Lower lobe of right lung (tissue), 2 donors: ENCODE results near the gene VASH1. TPM values are rescaled to one million over a fixed set of nuclear protein-coding genes. Genes with fewer than 3 reads are reported as not detected.

Experiments used
- ATAC-seq, 2 donors: fragments of 200-7000 bp; cut with Tn5 transposase; one replicate each; pipeline ENCODE4 v1.9.1; 2020 to 2022; ENCODE audit warnings: mild to moderate bottlenecking in 2 of 2, moderate library complexity in 2 of 2
- DNase-seq: peaks from one replicate; pipeline ENCODE4 v3.0.0-alpha.2; 2020
- H3K27ac ChIP-seq: fragments of 200-600 bp; one replicate; pipeline ENCODE4 v1.8.0; 2022
- H3K27me3 ChIP-seq: fragments of 200-600 bp; one replicate; pipeline ENCODE4 v1.8.0; 2022; ENCODE audit warnings: low read depth
- H3K36me3 ChIP-seq: fragments of 200-600 bp; one replicate; pipeline ENCODE4 v1.8.0; 2022; ENCODE audit warnings: mild to moderate bottlenecking
- H3K4me1 ChIP-seq: fragments of 200-600 bp; one replicate; pipeline ENCODE4 v1.8.0; 2022
- H3K4me3 ChIP-seq: fragments of 200-600 bp; one replicate; pipeline ENCODE4 v1.8.0; 2022; ENCODE audit warnings: mild to moderate bottlenecking
- H3K9me3 ChIP-seq: fragments of 200-600 bp; one replicate; pipeline ENCODE4 v1.8.0; 2022
- intact Hi-C: fragments of 100-400 bp; cut with DNase I; formaldehyde crosslinking; loops from one replicate; pipeline ENCODE4 v1.11.0; 2022
- total RNA-seq: library from RNA; stranded (reverse); fragmentation: NEBNext Ultra II Directional; extraction: Animal tissue kit (Norgen Biotek cat#: 25700); gene quantifications from one replicate; pipeline ENCODE4 v1.2.1, GENCODE V29; 2021
- TF ChIP-seq, protein P1 (sequence below): fragments of 200-600 bp; IDR thresholded peaks from one replicate; pipeline ENCODE4 v1.8.0; 2022; ENCODE audit warnings: antibody characterized with exemption, mild to moderate bottlenecking
- donor health status: DM: no; HTN: yes; CAD: no; lungs with severe emphysema.

Gene VASH1
- total RNA-seq, 1 donor from 2014 or later = 51.7 TPM

DNA sequence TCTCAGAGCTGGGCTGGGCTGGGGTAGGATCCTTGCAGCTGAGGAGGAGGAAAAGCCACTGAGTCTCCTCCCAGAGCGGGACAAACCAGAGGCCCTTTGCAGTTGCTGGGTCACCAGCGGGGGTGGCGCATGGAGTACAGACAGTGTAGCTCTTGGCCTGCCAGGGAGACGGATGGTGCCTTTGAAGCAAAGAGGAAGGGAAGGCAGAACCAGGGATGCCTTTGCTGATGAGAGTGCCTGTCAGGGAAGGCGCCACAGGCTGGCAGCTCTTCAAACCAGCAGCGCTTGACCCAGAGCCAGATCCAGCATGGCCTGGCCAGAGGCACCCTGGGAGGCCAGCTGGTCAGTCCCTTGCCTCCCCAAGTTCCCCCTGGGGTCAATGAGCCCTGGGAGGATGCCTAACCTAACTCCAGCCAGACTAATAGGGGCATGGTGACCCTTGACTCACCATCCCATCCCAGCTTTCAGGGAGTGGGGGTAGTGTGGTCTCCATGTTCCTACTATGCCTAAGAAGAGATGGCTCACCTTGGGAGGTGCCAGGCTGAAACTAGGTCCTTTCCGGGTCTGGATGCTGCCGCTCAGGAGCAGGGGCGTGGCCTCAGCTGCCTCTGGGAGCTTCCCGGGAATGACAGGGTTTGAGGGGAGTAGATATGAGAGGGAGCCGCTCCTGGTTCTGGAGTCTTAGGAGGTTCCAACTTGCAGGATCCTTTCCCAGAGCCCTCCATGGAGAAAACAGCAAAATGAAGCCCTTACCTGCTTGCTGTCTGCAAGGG, 19.8 kb downstream of the VASH1 start:
- ATAC-seq = no peak

DNA sequence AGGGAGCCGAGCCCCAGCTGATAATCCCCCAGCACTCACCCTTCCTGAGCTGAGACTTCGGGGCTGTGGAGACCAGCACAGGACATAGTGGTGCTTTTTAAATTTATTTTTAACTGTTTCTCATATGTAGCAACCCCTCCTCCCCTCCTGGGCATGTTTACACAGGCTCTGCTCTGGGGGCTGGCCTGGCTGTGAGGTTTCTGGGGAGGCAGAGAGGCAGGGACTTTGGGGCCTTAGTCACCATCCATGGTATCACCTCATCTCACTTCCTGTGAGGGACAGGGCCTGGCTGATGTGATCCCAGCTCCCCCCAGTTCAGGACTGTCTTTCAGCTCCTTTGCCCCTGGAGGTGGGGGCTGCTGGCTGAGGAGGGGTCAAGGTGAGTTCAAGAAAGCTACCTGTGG, 20.4 kb downstream of the VASH1 start:
- ATAC-seq = no peak
- Histone ChIP-seq H3K9me3 (no peaks in the 10 kb centered on the region), H3K27me3 (no peaks in the 10 kb centered on the region), H3K27ac (no peak overlapping the region), H3K36me3 (peaks cover 70% of the 10 kb centered on the region), H3K4me1 (peaks cover 51% of the 10 kb centered on the region), H3K4me3 (no peak overlapping the region)
- TF ChIP-seq, protein P1, sequence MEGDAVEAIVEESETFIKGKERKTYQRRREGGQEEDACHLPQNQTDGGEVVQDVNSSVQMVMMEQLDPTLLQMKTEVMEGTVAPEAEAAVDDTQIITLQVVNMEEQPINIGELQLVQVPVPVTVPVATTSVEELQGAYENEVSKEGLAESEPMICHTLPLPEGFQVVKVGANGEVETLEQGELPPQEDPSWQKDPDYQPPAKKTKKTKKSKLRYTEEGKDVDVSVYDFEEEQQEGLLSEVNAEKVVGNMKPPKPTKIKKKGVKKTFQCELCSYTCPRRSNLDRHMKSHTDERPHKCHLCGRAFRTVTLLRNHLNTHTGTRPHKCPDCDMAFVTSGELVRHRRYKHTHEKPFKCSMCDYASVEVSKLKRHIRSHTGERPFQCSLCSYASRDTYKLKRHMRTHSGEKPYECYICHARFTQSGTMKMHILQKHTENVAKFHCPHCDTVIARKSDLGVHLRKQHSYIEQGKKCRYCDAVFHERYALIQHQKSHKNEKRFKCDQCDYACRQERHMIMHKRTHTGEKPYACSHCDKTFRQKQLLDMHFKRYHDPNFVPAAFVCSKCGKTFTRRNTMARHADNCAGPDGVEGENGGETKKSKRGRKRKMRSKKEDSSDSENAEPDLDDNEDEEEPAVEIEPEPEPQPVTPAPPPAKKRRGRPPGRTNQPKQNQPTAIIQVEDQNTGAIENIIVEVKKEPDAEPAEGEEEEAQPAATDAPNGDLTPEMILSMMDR = no peak
- DNase-seq = no peak
- intact Hi-C loops = no loop called here

More for the DNA sequence above, 19.8 kb downstream of the VASH1 start:
- peaks cover 53% of the 10 kb centered on the region for H3K4me1 ChIP-seq
- no peaks in the 10 kb centered on the region for H3K9me3 ChIP-seq
- H3K4me3 ChIP-seq = no peak overlapping the region
- no peak overlapping the region for H3K27ac ChIP-seq
- DNase-seq = no peak
- intact Hi-C loops = no loop called here
- peaks cover 64% of the 10 kb centered on the region for H3K36me3 ChIP-seq
- no peaks in the 10 kb centered on the region for H3K27me3 ChIP-seq
- TF ChIP-seq, protein P1 = no peak

DNA sequence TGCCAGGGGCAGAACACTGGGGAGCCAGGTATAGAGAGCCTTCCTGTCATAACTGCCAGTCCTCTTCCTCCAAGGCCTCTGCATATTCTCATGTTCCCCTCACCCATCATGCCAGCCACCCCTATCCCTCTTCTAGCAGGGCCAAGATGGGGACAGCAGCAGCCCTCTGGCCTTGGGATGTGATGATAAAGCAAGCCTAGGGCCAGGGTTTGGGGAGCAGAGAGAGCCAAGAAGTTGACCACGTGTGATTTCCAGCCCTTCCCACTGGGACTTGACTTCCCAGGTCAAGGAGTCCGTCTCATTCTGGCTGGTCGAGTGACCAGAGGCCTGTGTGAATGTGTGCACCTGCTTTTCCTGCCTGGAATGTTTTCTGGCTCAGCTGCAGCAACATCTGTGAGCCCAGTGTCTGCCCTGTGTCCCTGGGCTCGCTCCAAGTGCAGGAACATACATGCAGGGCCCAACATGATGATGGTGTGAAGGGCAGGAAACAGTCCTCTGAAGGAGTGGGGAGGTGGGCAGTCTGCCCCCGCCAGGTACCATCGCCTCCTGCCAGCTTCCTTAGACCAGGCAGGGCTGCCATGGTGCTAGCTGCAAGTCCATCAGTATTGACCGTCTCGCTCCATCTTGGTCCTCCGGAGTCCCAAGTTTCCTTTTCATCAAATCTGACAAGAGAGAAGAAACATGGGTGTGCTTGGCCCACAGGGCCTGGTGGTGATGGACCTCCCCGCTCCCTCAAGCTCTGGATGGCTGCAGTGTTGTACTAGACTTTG, 21.0 kb downstream of the VASH1 start:
- TF ChIP-seq, protein P1 = no peak
- H3K27me3 ChIP-seq = no peaks in the 10 kb centered on the region
- no peak overlapping the region for H3K27ac ChIP-seq
- intact Hi-C loops = no loop called here
- H3K4me1 ChIP-seq = peaks cover 45% of the 10 kb centered on the region
- no peak for ATAC-seq
- no peak for DNase-seq
- H3K9me3 ChIP-seq = no peaks in the 10 kb centered on the region
- H3K4me3 ChIP-seq = no peak overlapping the region
- H3K36me3 ChIP-seq = peaks cover 77% of the 10 kb centered on the region

DNA sequence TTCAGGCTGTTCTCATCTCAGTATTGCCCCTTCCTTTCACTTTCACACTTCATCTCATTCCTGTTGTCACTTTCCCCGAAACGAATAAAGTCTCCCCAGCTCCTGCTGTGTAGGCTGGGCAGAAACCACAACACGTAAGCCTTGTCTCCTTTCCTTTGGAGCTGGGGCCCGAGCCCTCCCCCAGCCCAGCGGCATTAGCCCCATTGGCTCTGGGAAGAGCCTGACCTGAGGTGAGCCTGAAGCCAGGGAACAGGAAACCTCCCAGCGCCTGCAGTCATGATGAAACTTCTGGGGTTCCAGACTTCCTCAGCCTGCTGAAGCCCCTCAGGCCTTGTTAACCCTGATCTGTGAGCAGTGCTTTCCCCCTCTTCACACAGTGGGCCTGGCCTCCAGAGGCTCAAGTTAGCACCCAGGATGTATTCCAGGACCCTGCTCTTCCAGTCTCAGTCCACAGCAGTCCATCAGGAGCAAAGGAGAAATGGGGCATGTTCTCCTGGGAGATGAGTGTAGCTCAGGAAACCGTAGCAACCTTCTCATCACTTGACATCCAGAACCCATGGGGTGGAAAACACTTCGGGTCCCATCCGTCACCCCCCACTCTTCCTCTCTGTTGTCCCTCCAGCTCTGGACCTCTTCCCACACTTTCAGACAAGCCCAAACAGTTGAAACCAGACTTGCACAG, 21.8 kb downstream of the VASH1 start:
- Histone ChIP-seq H3K4me1 (peaks cover 39% of the 10 kb centered on the region), H3K36me3 (peaks cover 84% of the 10 kb centered on the region), H3K9me3 (no peaks in the 10 kb centered on the region), H3K4me3 (no peak overlapping the region), H3K27ac (peak overlapping the region; percentile 38), H3K27me3 (no peaks in the 10 kb centered on the region)
- intact Hi-C loops = no loop called here
- no peak for ATAC-seq
- TF ChIP-seq, protein P1 = no peak
- DNase-seq = no peak

DNA sequence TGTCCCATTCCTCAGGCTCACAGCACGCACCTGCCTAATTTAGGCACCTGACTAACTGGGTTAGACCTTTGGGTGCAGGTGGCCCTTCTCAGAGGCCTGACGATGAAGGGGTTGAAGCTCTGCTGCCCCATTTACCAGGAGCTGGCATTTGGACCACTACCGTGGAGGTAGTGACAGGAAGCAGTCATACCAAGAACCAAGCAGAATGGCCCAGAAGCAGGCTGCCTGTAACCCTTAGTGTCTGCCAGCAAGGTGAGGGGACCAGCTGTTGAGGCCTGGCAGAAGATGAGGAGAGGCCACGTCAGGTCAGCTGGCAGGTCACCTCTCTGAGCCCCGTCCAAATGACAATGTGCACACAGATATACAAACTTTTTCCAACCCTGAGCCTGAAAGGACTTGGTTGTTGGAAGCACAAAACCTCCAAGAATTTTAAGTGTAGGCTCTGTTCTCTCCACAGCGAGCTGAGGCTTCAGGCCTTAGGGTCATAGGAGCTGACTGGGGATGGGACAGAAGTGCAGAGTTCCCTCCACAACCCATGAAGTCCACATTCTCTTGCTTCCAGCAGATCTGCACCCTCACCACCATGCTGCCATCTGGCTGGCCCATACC, 23.1 kb downstream of the VASH1 start:
- DNase-seq (no peak), ATAC-seq (no peak)
- Histone ChIP-seq H3K4me1 (peaks cover 39% of the 10 kb centered on the region), H3K27me3 (no peaks in the 10 kb centered on the region), H3K9me3 (no peaks in the 10 kb centered on the region), H3K4me3 (no peak overlapping the region), H3K27ac (no peak overlapping the region), H3K36me3 (peaks cover 91% of the 10 kb centered on the region)
- TF ChIP-seq, protein P1 = no peak
- intact Hi-C loops = no loop called here
